NT2/D1 (cell line): Measurements from ENCODE around the gene KCNQ5.

ENCODE experiments used
- SUZ12 ChIP-seq: IDR thresholded peaks from 2 replicates; pipeline ENCODE4 v1.6.1; 2011; ENCODE audit not compliant: insufficient read length, insufficient read depth; ENCODE audit errors: extremely low read depth
- ZNF274 ChIP-seq: IDR thresholded peaks from 2 replicates; pipeline ENCODE4 v1.6.1; 2011; ENCODE audit warnings: mild to moderate bottlenecking, low read depth, low read length

DNA sequence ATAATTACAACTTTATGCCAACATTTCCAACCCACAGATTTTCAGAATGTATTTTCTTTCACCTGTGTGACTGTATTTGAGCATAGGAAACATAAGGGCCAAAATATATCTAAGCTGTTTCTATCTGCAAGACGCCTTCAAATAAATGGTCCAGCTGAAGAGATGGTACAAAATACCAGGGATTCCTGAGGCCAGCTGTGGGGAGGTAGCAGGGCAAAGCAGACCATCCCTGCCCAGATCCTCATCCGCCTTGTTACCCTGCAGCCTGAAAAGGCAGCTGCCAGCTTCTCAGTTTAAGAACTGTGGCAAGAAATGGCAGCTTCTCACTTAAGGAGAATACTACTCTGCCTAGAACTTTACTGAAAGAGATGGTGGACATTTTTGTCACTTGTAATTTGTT, 460.1 kb downstream of the KCNQ5 start:
- TF ChIP-seq ZNF274, result no peak
- no peak for TF ChIP-seq SUZ12
